ENCODE measurements around the gene GOLPH3L.

Gene GOLPH3L

DNA sequence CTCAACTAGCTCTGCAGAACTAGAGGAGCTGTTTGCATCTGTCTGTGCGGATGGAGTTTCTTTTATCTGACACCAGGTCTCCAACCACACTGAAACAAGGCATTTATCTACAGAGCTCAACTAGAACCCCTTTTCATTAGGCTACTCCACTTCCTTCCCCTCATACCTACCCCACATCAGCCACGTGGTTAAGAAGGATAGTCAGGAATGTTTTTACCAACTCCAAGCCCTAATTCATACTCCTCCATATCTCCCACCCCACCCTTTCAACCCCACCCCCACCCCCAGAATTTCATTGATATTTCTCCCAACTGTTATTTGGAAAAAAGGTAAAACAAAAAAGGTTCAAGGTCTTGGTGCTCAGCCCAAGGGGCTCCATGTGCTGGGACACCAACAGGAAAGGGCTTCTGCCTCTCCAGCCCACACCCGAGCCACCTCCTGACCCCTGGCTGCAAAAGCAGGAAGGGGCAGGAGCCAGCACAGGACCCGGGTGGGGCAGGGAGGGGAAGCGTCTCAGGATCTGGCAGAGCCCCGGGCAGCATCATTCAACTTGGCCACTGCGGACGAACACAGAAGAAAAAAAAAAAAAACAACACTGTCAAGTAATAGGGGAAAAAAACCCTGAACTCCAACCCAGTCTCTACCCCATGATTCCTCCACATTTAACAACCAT is 74.5 kb downstream of the GOLPH3L start:
- TF ChIP-seq EZH2 (optimal IDR thresholded peaks at IDR 0.05; ENCODE audit: low read depth, low read length) (no peak), EZH2phosphoT487 (IDR thresholded peaks at IDR 0.05; ENCODE audit: low read length) (no peak)
- TF ChIP-seq, protein P1, sequence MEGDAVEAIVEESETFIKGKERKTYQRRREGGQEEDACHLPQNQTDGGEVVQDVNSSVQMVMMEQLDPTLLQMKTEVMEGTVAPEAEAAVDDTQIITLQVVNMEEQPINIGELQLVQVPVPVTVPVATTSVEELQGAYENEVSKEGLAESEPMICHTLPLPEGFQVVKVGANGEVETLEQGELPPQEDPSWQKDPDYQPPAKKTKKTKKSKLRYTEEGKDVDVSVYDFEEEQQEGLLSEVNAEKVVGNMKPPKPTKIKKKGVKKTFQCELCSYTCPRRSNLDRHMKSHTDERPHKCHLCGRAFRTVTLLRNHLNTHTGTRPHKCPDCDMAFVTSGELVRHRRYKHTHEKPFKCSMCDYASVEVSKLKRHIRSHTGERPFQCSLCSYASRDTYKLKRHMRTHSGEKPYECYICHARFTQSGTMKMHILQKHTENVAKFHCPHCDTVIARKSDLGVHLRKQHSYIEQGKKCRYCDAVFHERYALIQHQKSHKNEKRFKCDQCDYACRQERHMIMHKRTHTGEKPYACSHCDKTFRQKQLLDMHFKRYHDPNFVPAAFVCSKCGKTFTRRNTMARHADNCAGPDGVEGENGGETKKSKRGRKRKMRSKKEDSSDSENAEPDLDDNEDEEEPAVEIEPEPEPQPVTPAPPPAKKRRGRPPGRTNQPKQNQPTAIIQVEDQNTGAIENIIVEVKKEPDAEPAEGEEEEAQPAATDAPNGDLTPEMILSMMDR (IDR thresholded peaks at IDR 0.05; ENCODE audit: low read length), result no peak
- no peak for DNase-seq
- Histone ChIP-seq H3K79me2 (ENCODE audit: low read length) (peaks cover 56% of the 10 kb centered on the region), H3K27ac (ENCODE audit: low read length) (peak overlapping the region; percentile 25; the same call in 1 of the 2 replicates), H3K9ac (ENCODE audit: low read length) (no peak overlapping the region), H4K20me1 (ENCODE audit: insufficient read depth, low read length) (no peaks in the 10 kb centered on the region), H3K36me3 (replicated peaks; ENCODE audit: insufficient read depth, low read length) (peaks cover 28% of the 10 kb centered on the region), H3K9me2 (replicated peaks; ENCODE audit: insufficient read depth, low read length) (no peaks in the 10 kb centered on the region), H3K27me3 (replicated peaks; ENCODE audit: insufficient read depth, low read length) (no peaks in the 10 kb centered on the region), H3K9me3 (replicated peaks; ENCODE audit: insufficient read depth, low read length) (no peaks in the 10 kb centered on the region), H3K4me2 (ENCODE audit: low read depth, low read length) (no peak overlapping the region), H2AFZ (ENCODE audit: low read length) (no peak overlapping the region), H3K4me1 (ENCODE audit: low read length) (0 out of 2 replicates have a peak, but pooled peaks cover 8% of the 10 kb centered on the region), H3K4me3 (ENCODE audit: low read length) (no peak overlapping the region), H3F3A (ENCODE audit: insufficient read depth, low read length) (peaks cover 13% of the 10 kb centered on the region)

DNA sequence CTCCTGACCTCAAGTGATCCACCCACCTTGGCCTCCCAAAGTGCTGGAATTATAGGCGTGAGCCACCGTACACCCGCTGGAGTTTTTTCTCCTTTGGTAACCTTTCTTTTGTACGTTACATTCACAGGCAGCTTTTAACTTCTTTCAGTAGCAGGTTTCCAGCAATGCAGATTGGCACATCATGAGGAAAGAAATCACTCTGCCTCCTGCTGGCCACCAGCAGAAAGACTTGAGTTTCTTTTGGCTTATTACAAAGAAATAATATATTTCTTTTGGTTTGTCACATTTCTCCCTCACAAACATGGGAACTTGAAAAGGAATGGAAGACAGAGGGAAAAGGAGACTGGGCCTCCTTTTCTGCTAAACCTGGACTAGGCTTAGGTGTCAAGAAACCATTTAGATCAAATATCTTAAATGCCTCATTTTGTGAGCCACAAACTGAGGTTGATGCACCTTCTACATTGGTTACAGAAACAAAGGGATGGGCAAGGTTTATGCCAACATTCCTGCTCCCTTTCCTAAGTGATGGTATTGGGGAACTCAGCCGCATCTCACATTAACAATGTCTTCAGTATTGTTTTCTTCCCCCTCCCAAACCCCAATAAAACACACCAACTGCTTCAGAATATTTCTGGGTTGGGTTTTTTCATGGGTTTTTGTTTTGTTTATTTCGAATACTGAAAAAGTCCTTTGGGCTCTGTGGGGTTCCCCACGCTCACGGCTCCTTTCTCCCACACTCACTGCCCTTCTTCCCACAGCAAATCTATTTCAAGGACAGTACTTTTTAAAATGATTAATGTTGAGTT is 75.3 kb downstream of the GOLPH3L start:
- H3K27ac ChIP-seq (ENCODE audit: low read length), result peak overlapping the region; percentile 25; the same call in 1 of the 2 replicates
- H4K20me1 ChIP-seq (ENCODE audit: insufficient read depth, low read length), result no peaks in the 10 kb centered on the region
- no peaks in the 10 kb centered on the region for H3K9me2 ChIP-seq (replicated peaks; ENCODE audit: insufficient read depth, low read length)
- TF ChIP-seq EZH2 (optimal IDR thresholded peaks at IDR 0.05; ENCODE audit: low read depth, low read length), result no peak
- TF ChIP-seq, protein P1 (IDR thresholded peaks at IDR 0.05; ENCODE audit: low read length), result peak; percentile 82
- peaks cover 24% of the 10 kb centered on the region; the same call in 1 of the 2 replicates for H3K36me3 ChIP-seq (replicated peaks; ENCODE audit: insufficient read depth, low read length)
- H3K27me3 ChIP-seq (replicated peaks; ENCODE audit: insufficient read depth, low read length), result no peaks in the 10 kb centered on the region
- no peak overlapping the region for H3K4me3 ChIP-seq (ENCODE audit: low read length)
- no peak overlapping the region for H3K9ac ChIP-seq (ENCODE audit: low read length)
- 0 out of 2 replicates have a peak, but pooled peaks cover 4% of the 10 kb centered on the region for H3K4me1 ChIP-seq (ENCODE audit: low read length)
- H3K79me2 ChIP-seq (ENCODE audit: low read length), result peaks cover 48% of the 10 kb centered on the region
- DNase-seq, result peak; percentile 69
- H3K9me3 ChIP-seq (replicated peaks; ENCODE audit: insufficient read depth, low read length), result no peaks in the 10 kb centered on the region
- H2AFZ ChIP-seq (ENCODE audit: low read length), result no peak overlapping the region
- H3F3A ChIP-seq (ENCODE audit: insufficient read depth, low read length), result peaks cover 17% of the 10 kb centered on the region
- H3K4me2 ChIP-seq (ENCODE audit: low read depth, low read length), result no peak overlapping the region

DNA sequence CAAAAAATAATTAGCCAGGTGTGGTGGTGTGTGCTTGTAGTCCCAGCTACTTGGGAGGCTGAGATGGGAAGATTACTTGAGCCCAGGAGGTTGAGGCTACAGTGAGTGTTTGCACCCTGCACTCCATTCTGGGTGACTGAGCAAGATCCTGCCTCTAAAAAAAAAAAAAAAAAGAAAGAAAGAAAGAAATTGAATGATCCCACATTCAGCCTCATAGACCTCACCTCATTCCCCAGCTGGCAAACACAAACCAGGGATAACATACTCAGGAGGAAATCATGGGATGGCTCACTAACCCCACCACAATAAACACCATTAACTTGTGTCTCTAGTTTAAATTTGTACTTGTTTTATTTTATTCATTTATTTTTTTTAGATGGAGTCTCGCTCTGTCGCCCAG is 76.0 kb downstream of the GOLPH3L start:
- H4K20me1 ChIP-seq (ENCODE audit: insufficient read depth, low read length), result no peaks in the 10 kb centered on the region
- no peak for DNase-seq
- no peaks in the 10 kb centered on the region for H3K27me3 ChIP-seq (replicated peaks; ENCODE audit: insufficient read depth, low read length)
- no peak overlapping the region for H3K4me3 ChIP-seq (ENCODE audit: low read length)
- H2AFZ ChIP-seq (ENCODE audit: low read length), result no peak overlapping the region
- H3K9ac ChIP-seq (ENCODE audit: low read length), result no peak overlapping the region
- 0 out of 2 replicates have a peak, but pooled peaks cover 4% of the 10 kb centered on the region for H3K4me1 ChIP-seq (ENCODE audit: low read length)
- no peak overlapping the region for H3K4me2 ChIP-seq (ENCODE audit: low read depth, low read length)
- no peak for TF ChIP-seq EZH2 (optimal IDR thresholded peaks at IDR 0.05; ENCODE audit: low read depth, low read length)
- TF ChIP-seq EZH2phosphoT487 (IDR thresholded peaks at IDR 0.05; ENCODE audit: low read length), result no peak
- TF ChIP-seq, protein P1 (IDR thresholded peaks at IDR 0.05; ENCODE audit: low read length), result no peak
- no peaks in the 10 kb centered on the region for H3K9me2 ChIP-seq (replicated peaks; ENCODE audit: insufficient read depth, low read length)
- peaks cover 41% of the 10 kb centered on the region for H3K79me2 ChIP-seq (ENCODE audit: low read length)
- H3K36me3 ChIP-seq (replicated peaks; ENCODE audit: insufficient read depth, low read length), result peaks cover 19% of the 10 kb centered on the region; the same call in 1 of the 2 replicates
- no peak overlapping the region for H3K27ac ChIP-seq (ENCODE audit: low read length)
- no peaks in the 10 kb centered on the region for H3K9me3 ChIP-seq (replicated peaks; ENCODE audit: insufficient read depth, low read length)
- peaks cover 17% of the 10 kb centered on the region for H3F3A ChIP-seq (ENCODE audit: insufficient read depth, low read length)

Measured in MM.1S (cell line).